Activated CD8-positive, alpha-beta T cell treated with anti-CD3 and anti-CD28 coated beads for 36 hours (primary cell): ENCODE data around the gene MEGF8. TPM values are rescaled to one million over a fixed set of nuclear protein-coding genes. Genes with fewer than 3 reads are reported as not detected.
A peak's percentile ranks its signal among the peaks of the same experiment; 100 is the strongest.
"Not testable (repeated sequence)": the region's sequence is repeated elsewhere in the genome, so short reads cannot be mapped to it uniquely, and the experiment has no call there.

Experiments
- ATAC-seq: fragments of 200-7000 bp; cut with Tn5 transposase; one replicate; pipeline ENCODE4 v1.10.0; 2021; ENCODE audit warnings: mild to moderate bottlenecking, moderate library complexity
- CTCF ChIA-PET: fragments of 350-600 bp; sonication (Branson Sonifier 250); formaldehyde crosslinking; loops from one replicate; lab custom pipeline; 2021; ENCODE audit warnings: antibody characterized with exemption; lab: Charles Lee
- POLR2A ChIA-PET: fragments of 350-600 bp; sonication (Branson Sonifier 250); formaldehyde crosslinking; loops from one replicate; lab custom pipeline; 2021; ENCODE audit warnings: antibody characterized with exemption; lab: Charles Lee
- DNase-seq: peaks from one replicate; pipeline ENCODE4 v3.0.0-alpha.2; 2020
- H3K27ac Mint-ChIP-seq: one replicate; pipeline ENCODE4 v1.8.0; 2021; ENCODE audit warnings: mild to moderate bottlenecking, mixed read lengths
- H3K27me3 Mint-ChIP-seq: one replicate; pipeline ENCODE4 v1.8.0; 2021; ENCODE audit warnings: mixed read lengths
- H3K36me3 Mint-ChIP-seq: one replicate; pipeline ENCODE4 v1.8.0; 2021; ENCODE audit warnings: low read depth, mixed read lengths
- H3K4me1 Mint-ChIP-seq: one replicate; pipeline ENCODE4 v1.8.0; 2021; ENCODE audit warnings: low read depth, mixed read lengths
- H3K4me3 Mint-ChIP-seq: one replicate; pipeline ENCODE4 v1.8.0; 2021; ENCODE audit warnings: mild to moderate bottlenecking, moderate library complexity, mixed read lengths
- H3K9me3 Mint-ChIP-seq: one replicate; pipeline ENCODE4 v1.8.0; 2021; ENCODE audit warnings: mixed read lengths
- intact Hi-C: fragments of 100-400 bp; cut with micrococcal nuclease; formaldehyde crosslinking; loops from one replicate; pipeline ENCODE4 v1.10.0; 2022
- total RNA-seq, 2 experiments: library from RNA; stranded (reverse); gene quantifications; one replicate each; pipeline ENCODE4 v1.2.3, GENCODE V29; 2021
- TF ChIP-seq, protein P1 (sequence below): fragments of 200-600 bp; IDR thresholded peaks from one replicate; pipeline ENCODE4 v1.8.0; 2022; ENCODE audit warnings: antibody characterized with exemption, mild to moderate bottlenecking

The MEGF8 gene
- total RNA-seq, 2 experiments from 2014 or later = 7.0 to 8.0 TPM

DNA sequence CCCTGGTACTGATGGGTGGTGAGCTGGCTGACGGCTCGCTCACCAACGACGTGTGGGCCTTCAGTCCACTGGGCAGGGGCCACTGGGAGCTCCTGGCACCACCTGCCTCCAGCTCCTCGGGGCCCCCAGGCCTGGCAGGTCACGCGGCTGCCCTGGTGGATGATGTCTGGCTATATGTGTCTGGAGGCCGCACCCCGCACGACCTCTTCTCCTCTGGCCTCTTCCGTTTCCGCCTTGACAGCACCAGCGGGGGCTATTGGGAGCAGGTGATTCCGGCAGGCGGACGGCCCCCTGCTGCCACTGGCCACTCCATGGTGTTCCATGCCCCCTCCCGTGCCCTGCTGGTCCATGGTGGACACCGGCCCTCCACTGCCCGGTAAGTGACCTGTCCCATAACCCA is 10.5 kb downstream of the MEGF8 start:
- TF ChIP-seq, protein P1, sequence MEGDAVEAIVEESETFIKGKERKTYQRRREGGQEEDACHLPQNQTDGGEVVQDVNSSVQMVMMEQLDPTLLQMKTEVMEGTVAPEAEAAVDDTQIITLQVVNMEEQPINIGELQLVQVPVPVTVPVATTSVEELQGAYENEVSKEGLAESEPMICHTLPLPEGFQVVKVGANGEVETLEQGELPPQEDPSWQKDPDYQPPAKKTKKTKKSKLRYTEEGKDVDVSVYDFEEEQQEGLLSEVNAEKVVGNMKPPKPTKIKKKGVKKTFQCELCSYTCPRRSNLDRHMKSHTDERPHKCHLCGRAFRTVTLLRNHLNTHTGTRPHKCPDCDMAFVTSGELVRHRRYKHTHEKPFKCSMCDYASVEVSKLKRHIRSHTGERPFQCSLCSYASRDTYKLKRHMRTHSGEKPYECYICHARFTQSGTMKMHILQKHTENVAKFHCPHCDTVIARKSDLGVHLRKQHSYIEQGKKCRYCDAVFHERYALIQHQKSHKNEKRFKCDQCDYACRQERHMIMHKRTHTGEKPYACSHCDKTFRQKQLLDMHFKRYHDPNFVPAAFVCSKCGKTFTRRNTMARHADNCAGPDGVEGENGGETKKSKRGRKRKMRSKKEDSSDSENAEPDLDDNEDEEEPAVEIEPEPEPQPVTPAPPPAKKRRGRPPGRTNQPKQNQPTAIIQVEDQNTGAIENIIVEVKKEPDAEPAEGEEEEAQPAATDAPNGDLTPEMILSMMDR = no peak
- DNase-seq (no peak), ATAC-seq (no peak)
- H3K27ac Mint-ChIP-seq = no peak overlapping the region
- H3K4me3 Mint-ChIP-seq = no peak overlapping the region
- H3K27me3 Mint-ChIP-seq = no peaks in the 10 kb centered on the region
- intact Hi-C loops = no loop called here
- ChIA-PET POLR2A (no interaction called here), CTCF (no interaction called here)
- no peaks in the 10 kb centered on the region for H3K4me1 Mint-ChIP-seq
- H3K36me3 Mint-ChIP-seq = peaks cover 3% of the 10 kb centered on the region
- no peaks in the 10 kb centered on the region for H3K9me3 Mint-ChIP-seq

DNA sequence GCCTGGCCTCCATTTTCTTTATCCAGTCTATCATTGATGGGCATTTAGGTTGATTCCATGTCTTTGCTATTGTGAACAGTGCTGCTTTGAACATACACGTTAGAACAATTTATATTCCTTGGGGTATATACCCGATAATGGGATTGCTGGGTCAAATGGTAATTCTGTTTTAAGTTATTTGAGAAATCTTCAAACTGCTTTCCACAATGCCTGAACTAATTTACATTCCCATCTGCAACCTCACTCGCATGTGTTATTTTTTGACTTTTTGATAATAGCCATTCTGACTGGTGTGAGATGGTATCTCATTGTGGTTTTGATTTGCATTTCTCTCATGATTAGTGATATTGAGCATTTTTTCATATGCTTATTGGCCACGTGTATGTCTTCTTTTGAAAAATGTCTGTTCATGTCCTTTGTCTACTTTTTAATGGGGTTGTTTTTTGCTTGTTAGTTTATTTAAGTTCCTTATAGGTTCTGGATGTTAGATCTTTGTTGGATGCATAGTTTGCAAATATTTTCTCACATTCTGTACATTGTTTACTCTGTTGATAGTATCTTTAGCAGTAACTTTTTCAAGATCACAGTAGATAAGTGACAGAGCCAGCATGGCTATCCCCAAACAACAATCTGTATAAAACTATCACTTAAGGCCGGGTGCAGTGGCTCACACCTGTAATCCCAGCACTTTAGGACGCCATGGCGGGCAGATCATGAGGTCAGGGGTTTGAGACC is 13.9 kb downstream of the MEGF8 start:
- ATAC-seq, H3K9me3 Mint-ChIP-seq, H3K27ac Mint-ChIP-seq, H3K4me1 Mint-ChIP-seq, POLR2A ChIA-PET, DNase-seq, H3K36me3 Mint-ChIP-seq, intact Hi-C loops, CTCF ChIA-PET, H3K27me3 Mint-ChIP-seq, H3K4me3 Mint-ChIP-seq: not testable (repeated sequence)

DNA sequence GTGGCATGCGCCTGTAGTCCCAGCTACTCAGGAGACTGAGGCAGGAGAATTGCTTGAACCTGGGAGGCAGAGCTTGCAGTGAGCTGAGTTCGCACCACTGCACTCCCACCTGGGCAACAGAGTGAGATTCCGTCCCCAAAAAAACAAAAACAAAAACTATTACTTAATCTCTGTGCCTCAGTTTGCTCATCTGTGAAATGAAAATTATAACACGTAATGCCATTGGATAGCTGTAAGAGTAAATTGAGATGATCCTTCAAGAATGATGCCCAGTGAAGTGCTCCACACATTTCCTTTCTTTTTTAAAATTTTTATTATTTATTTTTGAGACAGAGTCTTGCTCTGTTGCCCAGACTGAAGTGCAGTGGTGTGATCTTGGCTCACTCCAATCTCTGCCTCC is 14.5 kb downstream of the MEGF8 start:
- POLR2A ChIA-PET, intact Hi-C loops, CTCF ChIA-PET, H3K4me1 Mint-ChIP-seq, H3K36me3 Mint-ChIP-seq, H3K9me3 Mint-ChIP-seq, H3K4me3 Mint-ChIP-seq, DNase-seq, ATAC-seq, H3K27ac Mint-ChIP-seq, H3K27me3 Mint-ChIP-seq: not testable (repeated sequence)

DNA sequence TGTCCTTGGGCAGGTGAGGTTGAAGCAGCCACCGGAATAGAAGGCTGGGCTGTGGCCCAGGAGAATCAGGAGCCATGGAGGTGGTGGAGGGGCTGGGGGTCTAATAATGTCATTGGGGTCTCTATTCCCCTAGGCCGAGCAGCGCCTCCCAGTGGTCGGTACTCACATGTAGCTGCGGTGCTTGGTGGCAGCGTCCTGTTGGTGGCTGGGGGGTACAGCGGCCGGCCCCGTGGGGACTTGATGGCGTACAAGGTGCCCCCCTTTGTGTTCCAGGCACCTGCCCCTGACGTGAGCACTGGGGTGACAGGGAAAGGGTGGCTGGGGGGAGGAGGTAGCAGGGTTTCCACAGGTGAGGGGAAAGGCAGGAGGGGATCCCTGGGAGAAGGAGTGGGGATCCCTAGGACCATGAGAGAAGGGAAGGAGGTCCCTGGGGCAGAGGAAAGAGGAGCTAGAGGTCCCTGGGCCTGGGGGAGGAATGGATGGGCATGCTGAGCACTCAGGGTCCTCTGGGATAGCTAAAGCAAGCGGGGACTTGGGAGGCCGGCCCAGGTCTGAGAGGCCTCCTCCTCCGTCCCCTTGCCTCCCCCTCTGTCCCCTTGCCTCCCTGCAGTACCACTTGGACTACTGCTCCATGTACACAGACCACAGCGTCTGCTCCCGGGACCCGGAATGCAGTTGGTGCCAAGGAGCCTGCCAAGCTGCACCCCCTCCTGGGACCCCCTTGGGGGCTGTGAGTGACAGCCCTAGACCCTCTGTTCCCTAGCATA is 18.1 kb downstream of the MEGF8 start:
- DNase-seq (peak; percentile 33), ATAC-seq (no peak)
- ChIA-PET POLR2A (interaction anchor here (2.0 kb wide), 1 partner anchor 11 kb away, joined by 7 read pairs; no protein-coding TSS in a partner anchor), CTCF (interaction anchor here (2.5 kb wide), 1 partner anchor 11 kb away, joined by 5 read pairs; no protein-coding TSS in a partner anchor)
- Mint-ChIP-seq H3K9me3 (no peaks in the 10 kb centered on the region), H3K27ac (no peak overlapping the region), H3K4me3 (no peak overlapping the region), H3K27me3 (no peaks in the 10 kb centered on the region), H3K36me3 (peaks cover 3% of the 10 kb centered on the region), H3K4me1 (no peaks in the 10 kb centered on the region)
- TF ChIP-seq, protein P1 = no peak
- intact Hi-C loops = no loop called here

DNA sequence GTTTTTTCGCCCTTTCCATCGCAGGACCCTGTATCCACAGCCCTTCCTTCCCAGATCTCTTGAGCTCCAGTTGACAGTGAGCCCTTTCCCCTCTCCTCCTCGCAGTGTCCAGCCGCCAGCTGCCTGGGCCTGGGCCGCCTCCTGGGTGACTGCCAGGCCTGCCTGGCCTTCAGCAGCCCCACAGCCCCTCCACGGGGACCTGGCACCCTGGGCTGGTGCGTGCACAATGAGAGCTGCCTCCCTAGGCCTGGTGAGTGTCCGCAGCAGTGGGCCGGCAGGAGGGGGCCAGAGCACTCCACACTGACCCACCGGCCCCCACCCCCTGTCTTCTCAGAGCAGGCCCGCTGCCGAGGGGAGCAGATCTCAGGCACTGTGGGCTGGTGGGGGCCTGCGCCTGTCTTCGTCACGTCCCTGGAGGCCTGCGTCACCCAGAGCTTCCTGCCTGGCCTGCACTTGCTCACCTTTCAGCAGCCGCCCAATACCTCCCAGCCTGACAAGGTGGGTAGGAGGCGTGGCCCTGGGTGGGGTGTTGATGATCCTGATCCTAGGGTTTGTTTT is 19.0 kb downstream of the MEGF8 start:
- no peak for ATAC-seq

More for the DNA sequence above, 19.0 kb downstream of the MEGF8 start:
- H3K9me3 Mint-ChIP-seq = no peaks in the 10 kb centered on the region
- no peak for DNase-seq
- ChIA-PET POLR2A (interaction anchor here (1.0 to 2.0 kb wide), 2 partner anchors 10 to 37 kb away, joined by 3 to 7 read pairs; no protein-coding TSS in a partner anchor), CTCF (interaction anchor here (2.5 kb wide), 1 partner anchor 10 kb away, joined by 5 read pairs; no protein-coding TSS in a partner anchor)
- H3K36me3 Mint-ChIP-seq = peaks cover 1% of the 10 kb centered on the region
- TF ChIP-seq, protein P1 = no peak
- no peak overlapping the region for H3K4me3 Mint-ChIP-seq
- intact Hi-C loops = no loop called here
- H3K27me3 Mint-ChIP-seq = no peaks in the 10 kb centered on the region
- no peaks in the 10 kb centered on the region for H3K4me1 Mint-ChIP-seq
- H3K27ac Mint-ChIP-seq = no peak overlapping the region
